RWPE2 (cell line): ENCODE results near the gene MYO3B.

Source experiments
- ATAC-seq: fragments of 200-7000 bp; cut with Tn5 transposase; 3 replicates; pipeline ENCODE4 v1.9.1; 2021; ENCODE audit warnings: low read depth
- DNase-seq: peaks from one replicate; pipeline ENCODE4 v3.0.0-alpha.2; 2020; ENCODE audit warnings: low spot score
- H3K27ac ChIP-seq: fragments of 450-650 bp; 2 replicates; pipeline ENCODE4 v1.5.1; 2017; ENCODE audit warnings: mild to moderate bottlenecking; ENCODE audit not compliant: poor library complexity, severe bottlenecking
- H3K27me3 ChIP-seq: fragments of 250-450 bp; sonication (Bioruptor Pico); 2 replicates; pipeline ENCODE4 v1.5.1; 2021; ENCODE audit warnings: mild to moderate bottlenecking, moderate library complexity; ENCODE audit not compliant: insufficient read depth, poor library complexity, severe bottlenecking
- H3K36me3 ChIP-seq: fragments of 250-450 bp; sonication (Bioruptor Pico); 2 replicates; pipeline ENCODE4 v1.5.1; 2020; ENCODE audit warnings: low read depth, mild to moderate bottlenecking, moderate library complexity
- H3K4me1 ChIP-seq: fragments of 250-450 bp; sonication (Bioruptor Pico); 2 replicates; pipeline ENCODE4 v1.5.1; 2021; ENCODE audit warnings: mild to moderate bottlenecking, moderate library complexity; ENCODE audit not compliant: insufficient read depth, poor library complexity, severe bottlenecking
- H3K4me3 ChIP-seq: fragments of 250-450 bp; sonication (Bioruptor Pico); 2 replicates; pipeline ENCODE4 v1.5.1; 2021; ENCODE audit warnings: mild to moderate bottlenecking, moderate library complexity; ENCODE audit not compliant: severe bottlenecking
- H3K9me3 ChIP-seq: fragments of 250-450 bp; sonication (Bioruptor Pico); 2 replicates; pipeline ENCODE4 v1.5.1; 2021; ENCODE audit warnings: mild to moderate bottlenecking, moderate library complexity; ENCODE audit not compliant: severe bottlenecking
- TF ChIP-seq, protein P1 (sequence below): fragments of 450-650 bp; IDR thresholded peaks from one replicate; pipeline ENCODE4 v1.5.1; 2017; ENCODE audit warnings: mild to moderate bottlenecking, moderate library complexity; ENCODE audit not compliant: poor library complexity, severe bottlenecking

MYO3B gene

DNA sequence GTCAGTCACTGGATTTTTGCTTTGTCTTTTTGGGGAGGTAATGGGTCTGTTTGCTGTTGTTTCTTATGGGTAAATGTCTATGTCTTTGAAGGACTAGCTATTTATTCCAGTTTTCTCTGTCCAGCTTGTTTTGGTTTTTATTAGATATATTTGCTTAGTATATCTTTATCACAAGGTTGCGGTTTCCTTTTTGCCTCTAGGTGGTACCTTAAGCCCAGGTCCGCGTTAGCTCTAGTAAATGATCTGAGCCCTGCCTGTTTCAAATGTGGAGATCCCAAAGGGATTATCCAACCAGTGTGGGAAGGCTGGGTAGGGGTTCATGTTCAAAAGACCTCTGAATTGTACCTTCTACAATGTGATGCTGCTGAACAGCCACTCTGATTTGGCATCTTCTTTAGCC lies 114.5 kb downstream of the MYO3B start:
- Histone ChIP-seq H3K36me3 (no peaks in the 10 kb centered on the region), H3K4me3 (no peak overlapping the region), H3K27ac (no peak overlapping the region), H3K27me3 (peaks cover 6% of the 10 kb centered on the region), H3K4me1 (no peaks in the 10 kb centered on the region), H3K9me3 (no peaks in the 10 kb centered on the region)
- ATAC-seq (no peak), DNase-seq (no peak)
- TF ChIP-seq, protein P1, sequence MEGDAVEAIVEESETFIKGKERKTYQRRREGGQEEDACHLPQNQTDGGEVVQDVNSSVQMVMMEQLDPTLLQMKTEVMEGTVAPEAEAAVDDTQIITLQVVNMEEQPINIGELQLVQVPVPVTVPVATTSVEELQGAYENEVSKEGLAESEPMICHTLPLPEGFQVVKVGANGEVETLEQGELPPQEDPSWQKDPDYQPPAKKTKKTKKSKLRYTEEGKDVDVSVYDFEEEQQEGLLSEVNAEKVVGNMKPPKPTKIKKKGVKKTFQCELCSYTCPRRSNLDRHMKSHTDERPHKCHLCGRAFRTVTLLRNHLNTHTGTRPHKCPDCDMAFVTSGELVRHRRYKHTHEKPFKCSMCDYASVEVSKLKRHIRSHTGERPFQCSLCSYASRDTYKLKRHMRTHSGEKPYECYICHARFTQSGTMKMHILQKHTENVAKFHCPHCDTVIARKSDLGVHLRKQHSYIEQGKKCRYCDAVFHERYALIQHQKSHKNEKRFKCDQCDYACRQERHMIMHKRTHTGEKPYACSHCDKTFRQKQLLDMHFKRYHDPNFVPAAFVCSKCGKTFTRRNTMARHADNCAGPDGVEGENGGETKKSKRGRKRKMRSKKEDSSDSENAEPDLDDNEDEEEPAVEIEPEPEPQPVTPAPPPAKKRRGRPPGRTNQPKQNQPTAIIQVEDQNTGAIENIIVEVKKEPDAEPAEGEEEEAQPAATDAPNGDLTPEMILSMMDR, result no peak

DNA sequence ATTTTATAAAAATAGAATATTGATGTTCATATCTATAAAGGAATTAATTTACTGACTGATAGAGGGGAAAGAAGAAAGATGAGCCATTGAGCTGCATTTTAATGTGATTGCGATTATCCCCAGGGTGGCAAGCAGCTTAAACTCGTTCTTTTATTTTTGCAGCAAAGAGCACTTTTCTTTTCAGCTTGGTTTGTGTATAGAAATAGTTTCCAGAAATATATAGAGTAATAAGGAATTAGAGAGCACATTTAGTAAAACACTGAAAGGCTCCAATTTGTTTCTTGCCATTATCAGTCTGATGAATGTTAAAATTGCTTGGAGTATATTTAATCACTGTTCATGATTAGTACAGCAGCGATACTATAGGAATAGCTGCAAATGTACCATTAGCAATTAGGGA lies 119.5 kb downstream of the MYO3B start:
- Histone ChIP-seq H3K9me3 (no peaks in the 10 kb centered on the region), H3K36me3 (no peaks in the 10 kb centered on the region), H3K27ac (no peak overlapping the region), H3K4me3 (no peak overlapping the region), H3K4me1 (no peaks in the 10 kb centered on the region), H3K27me3 (no peaks in the 10 kb centered on the region)
- ATAC-seq (no peak), DNase-seq (no peak)
- TF ChIP-seq, protein P1, result no peak

DNA sequence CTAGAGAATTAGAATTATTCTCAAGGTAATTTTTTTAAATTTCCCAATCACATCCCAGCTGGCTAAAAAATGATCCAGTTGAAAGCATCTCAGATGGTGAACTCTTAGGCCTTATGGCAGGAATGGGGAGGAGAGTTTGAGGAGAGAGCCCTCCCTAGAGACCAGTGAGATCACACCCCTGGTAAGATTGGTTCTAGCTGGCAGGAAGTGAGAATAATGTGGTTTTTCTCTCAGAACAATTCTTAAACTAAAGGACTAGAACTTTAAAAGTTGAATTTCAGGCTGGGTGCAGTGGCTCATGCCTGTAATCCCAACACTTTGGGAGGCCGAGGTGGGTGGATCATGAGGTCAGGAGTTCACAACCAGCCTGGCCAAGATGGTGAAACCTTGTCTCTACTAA lies 120.2 kb downstream of the MYO3B start:
- no peak for DNase-seq
- H3K36me3 ChIP-seq, result no peaks in the 10 kb centered on the region
- no peaks in the 10 kb centered on the region for H3K27me3 ChIP-seq
- no peak for ATAC-seq
- H3K27ac ChIP-seq, result no peak overlapping the region
- TF ChIP-seq, protein P1, result no peak
- no peak overlapping the region for H3K4me3 ChIP-seq
- H3K4me1 ChIP-seq, result no peaks in the 10 kb centered on the region
- H3K9me3 ChIP-seq, result no peaks in the 10 kb centered on the region

DNA sequence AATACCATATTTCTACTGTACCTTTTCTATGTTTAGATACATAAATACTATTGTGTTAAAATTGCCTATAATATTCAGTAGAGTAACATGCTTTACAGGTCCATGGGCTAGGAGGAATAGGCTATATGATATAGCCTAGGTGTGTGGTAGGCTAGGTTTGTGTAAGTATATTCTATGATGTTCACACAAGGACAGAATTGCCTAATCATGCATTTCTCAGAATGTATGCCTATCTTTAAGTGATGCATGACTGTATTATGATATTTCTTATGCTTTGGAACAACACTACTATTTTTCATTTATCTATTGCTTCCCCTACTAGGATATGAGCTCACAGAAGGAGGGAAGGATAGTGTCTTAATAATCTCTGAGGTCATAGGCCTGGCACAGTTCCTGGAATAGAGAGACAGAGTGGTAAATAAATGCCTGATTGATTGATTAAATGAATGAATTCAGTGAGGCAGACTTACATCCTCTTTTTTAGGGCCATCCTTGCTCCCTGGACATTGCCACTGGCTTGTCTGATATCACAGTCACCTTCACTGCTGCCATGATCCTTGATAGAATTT lies 121.0 kb downstream of the MYO3B start:
- Histone ChIP-seq H3K4me3 (no peak overlapping the region), H3K4me1 (no peaks in the 10 kb centered on the region), H3K27ac (no peak overlapping the region), H3K36me3 (no peaks in the 10 kb centered on the region), H3K27me3 (no peaks in the 10 kb centered on the region), H3K9me3 (no peaks in the 10 kb centered on the region)
- ATAC-seq (no peak), DNase-seq (no peak)
- TF ChIP-seq, protein P1, result no peak

DNA sequence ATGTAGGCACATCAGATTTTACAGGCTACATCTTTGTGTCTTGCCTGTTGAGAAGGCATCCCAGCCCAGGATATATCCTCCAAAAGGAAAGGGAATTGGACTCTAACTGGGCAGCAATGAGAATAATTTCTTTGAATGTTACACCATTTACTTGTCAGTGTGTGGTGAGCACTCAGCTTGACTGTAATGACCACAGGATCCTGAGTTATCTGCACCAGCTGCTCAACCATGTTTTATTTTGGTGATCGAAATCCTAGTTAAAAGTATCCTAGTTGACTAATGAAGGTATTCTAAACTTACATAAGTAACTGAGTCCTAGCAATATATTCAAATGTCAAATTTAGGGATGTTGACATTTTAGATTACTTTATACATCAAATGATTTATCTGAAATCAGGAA lies 123.0 kb downstream of the MYO3B start:
- no peaks in the 10 kb centered on the region for H3K4me1 ChIP-seq
- TF ChIP-seq, protein P1, result no peak
- no peak overlapping the region for H3K4me3 ChIP-seq
- ATAC-seq, result no peak
- no peaks in the 10 kb centered on the region for H3K9me3 ChIP-seq
- no peak overlapping the region for H3K27ac ChIP-seq
- H3K36me3 ChIP-seq, result no peaks in the 10 kb centered on the region
- H3K27me3 ChIP-seq, result no peaks in the 10 kb centered on the region
- DNase-seq, result no peak
